ENCODE results near the gene IZUMO4.

The IZUMO4 gene, protein sequence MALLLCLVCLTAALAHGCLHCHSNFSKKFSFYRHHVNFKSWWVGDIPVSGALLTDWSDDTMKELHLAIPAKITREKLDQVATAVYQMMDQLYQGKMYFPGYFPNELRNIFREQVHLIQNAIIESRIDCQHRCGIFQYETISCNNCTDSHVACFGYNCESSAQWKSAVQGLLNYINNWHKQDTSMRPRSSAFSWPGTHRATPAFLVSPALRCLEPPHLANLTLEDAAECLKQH

GRCh38 chr19:2096480-2097202 is at the start of gene IZUMO4:
Gene IZUMO4 (plus strand): TSS chr19:2096915. CDS start chr19:2096946, 31 bp downstream.
- in situ Hi-C loops (cut with MboI; ENCODE audit: low sequenced_read_pairs) = no loop called here

GRCh38 chr19:2047076-2047448 is 49.7 kb upstream of the IZUMO4 start:
- in situ Hi-C loops (cut with MboI; ENCODE audit: low sequenced_read_pairs) = no loop called here

GRCh38 chr19:2047449-2048103 is 49.1 kb upstream of the IZUMO4 start:
- in situ Hi-C loops (cut with MboI; ENCODE audit: low sequenced_read_pairs) = no loop called here

GRCh38 chr19:2048104-2048958 is 48.4 kb upstream of the IZUMO4 start:
- in situ Hi-C loops (cut with MboI; ENCODE audit: low sequenced_read_pairs) = no loop called here

DNA sequence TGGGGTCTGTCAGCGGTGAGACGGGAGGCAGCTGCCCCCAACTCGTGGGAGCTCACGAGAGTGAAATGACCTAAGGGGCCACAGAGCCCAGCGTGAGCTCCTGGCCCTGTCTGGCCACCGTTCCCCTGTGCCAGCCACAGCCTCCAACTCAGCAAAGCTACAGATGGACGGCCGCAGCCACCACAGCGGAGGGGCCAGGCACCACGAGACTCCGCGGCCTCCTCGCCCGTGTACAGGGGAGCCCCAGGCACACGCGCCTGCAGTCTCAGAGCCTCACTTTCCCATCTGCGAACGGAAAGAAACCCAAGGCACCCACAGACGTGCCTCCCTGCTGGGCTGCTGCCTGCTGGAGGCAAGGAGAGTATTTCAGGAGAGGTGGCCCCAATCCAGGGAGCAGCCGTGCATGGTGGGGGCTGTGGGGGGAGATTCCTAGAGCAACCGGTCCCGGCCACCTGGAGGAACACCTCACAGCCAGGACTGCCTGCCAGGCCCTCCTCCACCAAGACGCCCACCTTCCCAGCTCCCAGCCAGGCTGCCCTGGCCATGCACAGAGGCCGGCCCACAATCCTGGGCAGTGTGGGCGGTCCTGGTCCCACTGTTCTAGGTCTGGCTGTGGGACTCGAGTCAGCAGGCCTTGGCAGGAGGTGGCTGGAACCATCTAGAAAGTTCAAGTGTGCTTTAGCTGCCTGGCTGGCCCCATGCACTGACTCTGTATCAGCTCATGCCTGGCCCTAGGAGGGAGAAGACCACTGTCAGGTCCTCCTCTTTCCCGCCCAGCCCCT is 47.6 kb upstream of the IZUMO4 start:
- in situ Hi-C loops (cut with MboI; ENCODE audit: low sequenced_read_pairs) = no loop called here

- in situ Hi-C loops (cut with MboI; ENCODE audit: low sequenced_read_pairs) = no loop called here
Observed at GRCh38 chr19:2049741-2050348, 46.9 kb upstream of the IZUMO4 start.

- in situ Hi-C loops (cut with MboI; ENCODE audit: low sequenced_read_pairs) = no loop called here
Observed at GRCh38 chr19:2050349-2050990, 46.2 kb upstream of the IZUMO4 start.

DNA sequence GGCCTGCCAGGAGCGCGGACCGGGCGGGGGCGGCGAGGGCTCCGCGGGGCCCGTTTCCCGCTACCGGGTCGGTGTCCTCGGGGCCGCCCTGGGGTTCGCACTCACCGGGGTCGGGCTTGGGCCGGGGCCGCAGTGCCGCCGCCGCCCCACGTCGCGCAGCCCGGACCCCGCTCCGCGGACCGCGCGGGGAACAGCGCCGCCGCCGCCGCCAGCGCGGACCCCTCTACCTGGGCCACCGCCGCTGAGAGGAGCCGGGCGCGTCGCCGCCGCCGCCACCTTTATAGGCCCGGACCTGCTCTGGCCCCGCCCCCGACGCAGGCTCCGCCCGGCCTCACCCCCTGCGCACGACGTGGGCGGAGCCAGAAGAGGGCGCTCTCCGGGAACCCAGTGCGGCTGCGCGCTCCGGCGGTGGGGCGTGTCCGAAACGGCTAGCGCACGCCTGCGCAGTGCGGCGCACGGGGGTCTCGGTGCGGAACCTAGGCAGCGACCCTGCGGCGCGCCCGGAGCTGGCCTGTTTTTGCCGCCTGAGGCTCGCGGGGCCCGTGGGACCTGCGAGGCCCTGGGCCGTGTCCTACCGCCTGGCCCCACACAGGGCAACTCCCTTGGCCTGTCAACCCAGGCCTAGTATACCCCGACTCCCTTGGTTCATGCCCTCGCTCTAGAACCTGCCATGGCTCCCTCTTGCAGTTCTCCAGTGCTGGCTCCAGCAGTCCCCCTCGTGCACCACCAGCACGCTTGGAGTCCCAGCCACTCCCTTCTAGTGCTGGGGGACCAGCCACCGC is 45.5 kb upstream of the IZUMO4 start, which contains the start of gene MKNK2:
MKNK2 (minus strand) TSS at position 254 of the 782 bp plus-strand sequence. CDS start 393 bp downstream, outside the sequence.
- in situ Hi-C loops (cut with MboI; ENCODE audit: low sequenced_read_pairs) = no loop called here

- in situ Hi-C loops (cut with MboI; ENCODE audit: low sequenced_read_pairs) = no loop called here
Observed at GRCh38 chr19:2051773-2052704, 44.7 kb upstream of the IZUMO4 start.

DNA sequence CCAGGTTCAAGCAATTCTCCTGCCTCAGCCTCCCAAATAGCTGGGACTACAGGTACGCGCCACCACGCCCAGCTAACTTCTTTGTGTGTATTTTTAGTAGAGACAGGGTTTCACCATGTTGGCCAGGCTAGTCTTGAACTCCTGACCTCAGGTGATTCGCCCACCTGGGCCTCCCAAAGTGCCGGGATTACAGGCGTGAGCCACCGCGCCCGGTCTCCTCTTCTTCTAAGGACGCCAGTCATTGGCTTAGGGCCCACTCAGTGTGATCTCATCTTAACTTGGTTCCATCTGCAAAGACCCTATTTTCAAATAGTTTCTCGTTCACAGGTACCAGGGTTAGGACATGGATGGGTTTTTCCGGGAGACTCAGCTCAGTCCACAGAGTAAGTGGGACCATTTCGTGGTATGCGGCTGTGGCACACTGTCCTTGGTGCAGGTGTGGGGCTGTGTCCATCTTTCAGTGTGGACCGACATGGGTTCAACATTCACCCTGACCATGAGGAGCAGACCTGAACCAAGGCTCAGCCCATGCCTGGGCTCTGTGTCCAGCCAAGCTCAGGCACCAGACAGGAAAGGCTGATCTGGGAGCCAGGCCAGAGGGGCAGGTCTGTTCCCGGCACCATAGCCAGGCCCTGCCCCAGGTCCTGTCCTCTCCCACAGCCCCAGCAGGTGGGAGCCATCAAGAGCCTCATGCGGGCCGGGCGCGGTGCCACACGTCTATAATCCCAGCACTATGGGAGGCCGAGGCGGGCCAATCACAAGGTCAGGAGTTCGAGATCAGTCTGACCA is 42.9 kb upstream of the IZUMO4 start:
- in situ Hi-C loops (cut with MboI; ENCODE audit: low sequenced_read_pairs) = no loop called here

- in situ Hi-C loops (cut with MboI; ENCODE audit: low sequenced_read_pairs) = no loop called here
Observed at GRCh38 chr19:2054763-2055162, 42.0 kb upstream of the IZUMO4 start.

DNA sequence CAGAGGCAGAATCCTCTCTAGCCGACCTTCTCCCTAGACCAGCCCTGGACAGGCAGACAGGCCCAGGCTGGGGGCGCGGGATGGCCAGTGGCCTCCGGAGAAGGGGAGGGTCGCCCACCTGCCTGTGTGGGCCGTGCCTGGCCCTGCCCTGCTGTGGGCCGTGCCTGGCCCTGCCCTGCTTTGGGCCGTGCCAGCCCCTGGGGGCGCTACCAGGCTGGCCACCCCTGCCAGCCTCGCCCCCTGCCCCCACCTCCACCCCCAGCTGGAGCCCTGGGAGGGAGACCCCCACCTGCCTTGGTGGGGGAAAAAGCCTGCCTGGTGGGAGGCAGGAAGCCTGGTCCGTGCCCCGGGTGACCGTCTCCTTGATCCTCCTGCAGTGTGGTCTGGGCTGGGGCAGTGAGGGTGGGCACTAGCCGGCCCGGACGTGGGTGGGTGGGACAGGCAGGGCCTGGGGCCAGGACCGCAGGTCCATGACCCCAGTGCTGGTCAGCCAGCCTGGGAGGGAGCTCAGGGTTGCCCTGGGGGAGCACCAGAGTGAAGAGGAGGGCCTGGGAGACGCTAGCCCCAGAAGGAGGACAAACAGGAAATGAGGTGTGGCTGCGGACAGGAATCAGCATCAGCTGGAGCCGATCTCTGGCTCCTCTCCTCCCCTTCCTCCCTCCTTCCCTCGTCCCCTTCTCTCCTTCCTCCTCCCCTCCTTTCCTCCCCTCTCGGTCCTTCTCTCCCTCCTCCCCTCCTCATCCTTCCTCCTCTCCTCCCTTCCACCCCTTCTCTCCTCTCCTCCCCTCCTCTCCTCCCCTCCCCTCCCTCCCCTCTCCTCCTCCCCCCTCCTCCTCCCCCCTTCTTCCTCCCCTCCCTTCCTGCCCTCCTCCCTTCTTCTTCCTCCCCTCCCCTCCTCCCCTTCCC is 40.5 kb upstream of the IZUMO4 start:
- in situ Hi-C loops (cut with MboI; ENCODE audit: low sequenced_read_pairs) = no loop called here

DNA sequence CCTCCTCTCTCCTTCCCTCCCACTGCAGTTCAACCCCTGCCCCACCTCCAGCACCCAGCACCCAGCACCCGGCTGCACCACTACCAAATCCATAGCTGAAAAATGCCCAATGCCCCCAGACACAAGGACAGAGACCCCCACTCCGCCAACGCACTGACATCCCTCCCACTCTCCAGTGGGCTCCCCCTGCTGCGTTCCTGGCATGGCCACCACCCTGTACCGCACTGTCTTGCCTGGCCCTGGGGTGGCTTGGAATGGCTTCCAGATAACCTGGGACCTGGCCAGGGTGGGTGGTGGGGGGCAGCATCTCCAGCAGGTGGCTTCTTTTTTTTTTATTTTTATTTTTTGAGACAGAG is 39.9 kb upstream of the IZUMO4 start:
- in situ Hi-C loops (cut with MboI; ENCODE audit: low sequenced_read_pairs) = no loop called here

GRCh38 chr19:2057484-2058469 is 38.9 kb upstream of the IZUMO4 start:
- in situ Hi-C loops (cut with MboI; ENCODE audit: low sequenced_read_pairs) = no loop called here

All from hTERT RPE-1 (cell line).